HG03354 (cell line): ENCODE results near the gene ERFL.

Experiments
- ATAC-seq: cut with Tn5 transposase; IDR thresholded peaks from one replicate; pipeline ENCODE4 v1.9.1; 2021; ENCODE audit warnings: mild to moderate bottlenecking; ENCODE audit not compliant: unreplicated experiment, poor library complexity, severe bottlenecking

The ERFL gene

DNA sequence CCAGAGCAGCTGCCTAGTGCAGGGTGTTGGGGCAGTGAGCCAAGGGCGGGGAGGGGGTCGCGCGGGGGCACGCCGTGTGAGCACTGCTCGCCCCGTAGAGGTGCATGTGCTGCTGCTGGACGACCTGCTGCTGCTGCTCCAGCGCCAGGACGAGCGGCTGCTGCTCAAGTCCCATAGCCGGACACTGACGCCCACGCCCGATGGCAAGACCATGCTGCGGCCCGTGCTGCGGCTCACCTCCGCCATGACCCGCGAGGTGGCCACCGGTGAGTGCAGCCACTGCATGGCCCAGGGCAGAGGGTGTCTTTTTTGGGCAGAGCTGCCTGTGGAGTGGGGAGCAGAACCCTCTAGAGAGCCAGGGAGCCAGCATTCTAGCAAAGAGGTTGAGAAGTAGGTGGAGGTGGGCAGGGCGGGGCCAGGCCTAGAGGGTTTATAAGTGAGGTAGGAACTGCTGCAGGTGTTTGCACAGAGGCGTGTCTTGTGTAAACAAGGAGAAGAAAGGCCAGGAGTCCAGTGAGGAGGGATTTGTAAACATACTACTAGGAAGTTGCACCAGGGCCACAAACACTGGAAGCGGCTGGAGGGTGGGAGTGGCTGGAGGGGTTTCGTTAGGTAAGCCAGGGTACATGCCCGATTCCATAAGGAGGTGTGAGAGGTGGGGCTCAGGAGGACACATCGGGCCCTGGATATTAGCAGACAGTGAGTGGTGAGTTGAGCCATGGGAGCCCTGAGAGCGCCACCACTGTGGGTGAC lies 24.0 kb downstream of the ERFL start:
- ATAC-seq: no peak

DNA sequence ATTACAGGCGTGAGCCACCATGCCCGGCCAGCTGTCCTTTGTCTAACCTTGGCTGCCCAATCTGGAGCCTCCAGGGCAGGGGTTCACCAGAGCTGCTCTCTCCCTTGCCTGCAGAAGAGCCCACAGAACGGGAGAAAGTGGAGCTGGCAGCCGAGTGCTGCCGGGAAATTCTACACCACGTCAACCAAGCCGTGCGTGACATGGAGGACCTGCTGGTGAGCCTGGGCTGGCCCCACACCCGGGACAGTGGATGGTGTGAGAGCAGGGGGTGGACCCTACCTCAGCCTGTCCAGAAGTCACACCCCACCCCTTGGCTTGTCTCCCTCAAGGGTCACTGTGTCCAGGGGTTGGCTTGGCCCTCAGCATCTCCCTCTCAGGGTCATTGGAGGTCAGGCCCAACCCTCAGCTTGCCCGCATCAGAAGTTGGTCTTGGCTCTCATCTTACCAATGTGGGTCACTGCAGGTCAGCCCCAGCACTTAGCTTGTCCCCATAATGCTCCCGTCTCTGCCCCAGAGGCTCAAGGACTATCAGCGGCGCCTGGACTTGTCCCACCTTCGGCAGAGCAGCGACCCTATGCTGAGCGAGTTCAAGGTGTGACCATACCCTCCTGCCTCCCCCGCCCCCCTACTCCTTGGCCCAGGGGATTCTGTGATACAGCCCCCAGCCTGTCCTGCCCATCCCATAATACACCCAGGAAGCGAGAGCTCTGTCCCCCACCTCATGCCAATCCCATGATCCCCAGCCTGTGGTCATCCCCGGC lies 24.9 kb downstream of the ERFL start:
- no peak for ATAC-seq

DNA sequence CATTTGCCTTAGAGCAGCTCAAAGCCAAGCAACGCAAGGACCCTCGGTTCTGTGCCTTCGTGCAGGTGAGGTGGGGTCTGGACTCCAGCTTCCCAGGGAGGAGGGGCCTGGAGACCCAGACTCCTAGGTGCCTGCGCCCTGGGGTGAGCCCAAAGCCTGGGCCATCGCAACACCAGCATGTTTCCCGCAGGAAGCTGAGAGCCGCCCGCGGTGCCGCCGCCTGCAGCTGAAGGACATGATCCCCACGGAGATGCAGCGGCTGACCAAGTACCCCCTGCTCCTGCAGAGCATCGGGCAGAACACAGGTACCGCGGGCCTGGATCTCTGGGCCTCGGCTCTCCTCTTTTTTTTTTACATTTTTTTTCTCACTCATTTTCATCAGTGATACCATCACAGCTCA lies 25.7 kb downstream of the ERFL start:
- ATAC-seq: no peak

DNA sequence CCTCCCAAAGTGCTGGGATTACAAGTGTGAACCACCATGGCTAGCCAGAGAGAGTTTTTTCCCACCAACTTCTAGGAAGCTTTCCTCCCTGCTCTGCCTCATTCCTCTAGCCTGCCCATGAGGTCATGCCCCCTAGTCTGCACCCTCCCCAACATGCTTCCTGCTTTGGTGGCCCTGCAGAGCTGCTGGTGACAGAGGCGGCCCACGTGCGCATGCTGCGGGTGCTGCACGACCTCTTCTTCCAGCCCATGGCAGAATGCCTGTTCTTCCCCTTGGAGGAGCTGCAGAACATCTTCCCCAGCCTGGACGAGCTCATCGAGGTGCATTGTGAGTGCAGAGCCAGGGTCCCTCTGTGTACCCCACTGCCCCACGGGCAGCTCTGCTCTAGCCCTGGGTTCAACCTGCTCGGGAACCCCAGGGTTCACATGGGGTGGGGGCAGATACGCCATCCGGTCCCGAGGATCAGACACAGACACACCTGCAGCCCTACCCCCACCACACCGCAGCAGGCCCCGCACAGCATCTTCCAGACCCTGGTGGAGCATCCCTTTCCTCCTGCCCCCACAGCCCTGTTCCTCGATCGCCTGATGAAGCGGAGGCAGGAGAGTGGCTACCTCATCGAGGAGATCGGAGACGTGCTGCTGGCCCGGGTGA lies 26.4 kb downstream of the ERFL start:
- ATAC-seq: no peak

DNA sequence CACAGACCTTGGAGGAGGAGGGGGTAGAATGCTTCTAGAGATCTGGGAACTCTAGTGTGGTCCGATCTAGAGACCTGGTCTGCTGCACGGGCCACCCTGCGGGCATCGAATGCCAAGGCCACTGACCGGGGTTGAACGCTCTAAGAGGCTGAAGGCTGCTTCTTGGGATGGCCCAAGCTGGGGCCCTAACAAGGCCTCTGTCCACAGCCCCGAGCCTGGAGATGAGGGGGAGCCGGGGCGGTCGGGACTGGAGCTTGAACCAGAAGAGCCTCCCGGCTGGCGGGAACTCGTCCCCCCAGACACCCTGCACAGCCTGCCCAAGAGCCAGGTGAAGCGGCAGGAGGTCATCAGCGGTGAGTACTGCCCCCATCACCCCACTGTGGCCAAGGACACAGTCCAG lies 30.0 kb downstream of the ERFL start:
- no peak for ATAC-seq

DNA sequence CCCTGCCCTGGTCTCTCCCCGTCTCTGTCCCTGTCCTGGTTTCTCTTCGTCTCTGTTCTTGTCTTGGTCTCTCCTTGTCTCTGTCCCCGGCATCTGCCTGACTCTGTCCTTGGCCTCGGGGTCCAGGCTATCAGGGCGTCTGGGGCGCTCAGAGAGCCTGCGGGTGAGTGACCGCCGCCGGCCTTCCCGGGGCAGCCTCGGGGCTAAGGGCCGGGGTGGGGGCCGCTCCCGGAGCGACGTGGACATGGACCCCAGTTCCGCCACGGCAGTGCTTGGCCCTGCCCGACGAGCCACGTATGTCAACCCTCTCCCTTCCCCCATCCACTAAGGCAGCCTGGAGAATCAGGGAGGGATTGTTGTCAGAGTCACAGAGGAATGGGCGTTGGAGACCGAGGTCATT lies 30.4 kb downstream of the ERFL start:
- ATAC-seq: no peak

DNA sequence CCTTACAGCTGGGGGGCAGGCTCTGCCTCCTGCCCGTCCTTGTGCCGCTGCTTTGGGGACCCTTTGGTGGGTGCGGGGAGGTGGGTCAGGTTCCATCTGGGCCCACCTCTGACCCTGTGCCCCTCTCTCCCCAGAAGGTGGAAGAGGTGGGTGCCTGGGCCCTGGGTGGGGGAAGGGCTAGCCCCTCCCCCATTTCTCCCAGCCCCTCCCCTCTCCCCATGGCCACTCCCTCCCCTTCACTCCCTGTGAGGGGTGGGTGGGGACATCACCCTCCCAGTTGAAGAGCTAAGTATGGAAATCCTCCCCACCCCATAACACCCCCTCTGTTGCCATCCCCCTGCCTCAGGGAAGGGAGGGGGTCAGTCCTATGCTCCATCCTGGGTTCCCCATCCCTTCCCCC lies 31.1 kb downstream of the ERFL start:
- no peak for ATAC-seq

DNA sequence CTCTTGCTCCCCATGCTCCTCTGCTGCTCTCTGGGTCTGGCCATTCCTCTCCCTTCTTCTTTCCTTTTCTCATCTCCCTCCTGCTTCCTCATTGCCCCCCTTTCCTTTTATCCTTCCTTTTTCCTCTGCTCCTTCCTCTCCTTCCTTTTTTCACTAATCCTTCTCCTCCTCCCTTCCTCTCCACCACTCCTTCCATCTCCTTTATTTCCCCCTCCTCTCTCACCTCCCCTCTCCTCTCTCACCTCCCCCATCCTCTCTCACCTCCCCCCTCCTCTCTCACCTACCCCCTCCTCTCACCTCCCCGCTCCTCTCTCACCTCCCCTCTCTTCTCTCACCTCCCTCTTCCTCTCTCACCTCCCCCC lies 31.7 kb downstream of the ERFL start:
- no peak for ATAC-seq

DNA sequence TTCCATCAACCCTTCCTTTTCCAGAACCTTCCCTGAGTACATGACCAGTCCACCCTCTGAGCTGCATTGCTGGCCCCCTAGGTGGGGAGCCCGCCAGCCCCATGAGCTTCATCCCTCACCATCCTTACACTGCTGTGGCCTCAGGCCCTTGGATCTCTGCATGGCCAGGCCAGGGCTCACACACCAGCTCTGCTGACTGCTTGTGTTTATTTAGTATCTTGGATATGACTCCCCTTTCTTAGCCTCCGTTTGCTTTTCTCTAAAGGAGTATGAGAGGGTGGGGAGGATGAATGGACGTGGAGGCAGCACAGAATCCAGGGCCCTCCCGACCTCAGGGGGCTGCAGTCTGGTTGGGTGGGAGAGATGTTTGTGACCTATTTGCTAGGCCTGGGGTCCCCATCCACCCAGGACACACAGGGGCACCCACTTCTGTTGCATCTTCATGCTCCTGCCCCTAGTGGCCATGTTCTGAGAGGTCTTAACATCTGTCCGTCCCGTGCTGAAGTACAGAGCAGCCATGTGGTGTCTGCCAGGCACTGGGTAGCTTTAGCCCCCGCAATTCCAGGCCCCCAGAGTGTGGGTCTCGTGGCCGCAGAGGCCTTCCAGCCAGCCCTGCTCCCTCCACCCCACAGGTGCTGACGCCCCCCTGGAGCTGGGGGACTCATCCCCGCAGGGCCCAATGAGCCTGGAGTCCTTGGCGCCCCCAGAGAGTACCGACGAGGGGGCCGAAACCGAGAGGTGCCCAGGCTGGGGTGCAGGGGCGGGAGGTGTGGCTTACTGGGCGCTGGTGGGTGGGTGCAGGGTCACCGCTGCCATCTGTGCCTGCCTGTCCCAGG lies 32.3 kb downstream of the ERFL start:
- no peak for ATAC-seq

DNA sequence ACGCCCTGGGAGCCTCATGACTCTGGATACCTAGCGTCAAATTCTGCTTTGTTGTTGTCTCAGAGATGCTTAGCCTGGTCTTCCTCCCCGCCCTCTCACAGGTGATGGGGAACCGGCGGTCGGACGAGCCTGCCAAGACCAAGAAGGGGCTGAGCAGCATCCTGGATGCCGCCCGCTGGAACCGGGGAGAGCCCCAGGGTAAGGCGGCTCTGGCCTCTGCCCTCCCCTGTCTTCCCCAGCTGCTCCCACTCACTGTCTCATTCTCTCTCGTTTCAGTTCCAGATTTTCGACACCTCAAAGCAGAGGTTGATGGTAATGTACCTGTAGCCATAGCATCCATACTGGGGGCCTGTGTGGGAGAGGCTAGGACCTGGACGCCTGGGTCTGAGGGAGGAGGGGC lies 33.9 kb downstream of the ERFL start:
- no peak for ATAC-seq

DNA sequence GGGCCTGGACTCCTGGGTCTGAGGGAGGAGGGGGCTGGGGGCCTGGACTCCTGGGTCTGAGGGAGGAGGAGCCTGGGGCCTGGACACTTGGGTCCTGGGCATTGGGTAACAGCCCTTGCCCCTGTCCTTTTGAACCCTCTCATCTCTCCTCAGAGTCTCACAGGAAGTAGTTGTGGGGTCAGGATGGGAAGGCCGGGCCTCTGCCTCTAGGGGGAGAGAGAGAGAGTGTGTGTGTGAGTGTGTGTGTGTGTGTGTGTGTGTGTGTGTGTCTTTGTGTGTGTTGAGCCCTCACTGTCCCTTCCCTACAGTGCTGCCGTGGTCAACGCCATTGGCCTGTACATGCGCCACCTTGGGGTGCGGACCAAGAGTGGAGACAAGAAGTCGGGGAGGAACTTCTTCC lies 34.4 kb downstream of the ERFL start:
- ATAC-seq: no peak

DNA sequence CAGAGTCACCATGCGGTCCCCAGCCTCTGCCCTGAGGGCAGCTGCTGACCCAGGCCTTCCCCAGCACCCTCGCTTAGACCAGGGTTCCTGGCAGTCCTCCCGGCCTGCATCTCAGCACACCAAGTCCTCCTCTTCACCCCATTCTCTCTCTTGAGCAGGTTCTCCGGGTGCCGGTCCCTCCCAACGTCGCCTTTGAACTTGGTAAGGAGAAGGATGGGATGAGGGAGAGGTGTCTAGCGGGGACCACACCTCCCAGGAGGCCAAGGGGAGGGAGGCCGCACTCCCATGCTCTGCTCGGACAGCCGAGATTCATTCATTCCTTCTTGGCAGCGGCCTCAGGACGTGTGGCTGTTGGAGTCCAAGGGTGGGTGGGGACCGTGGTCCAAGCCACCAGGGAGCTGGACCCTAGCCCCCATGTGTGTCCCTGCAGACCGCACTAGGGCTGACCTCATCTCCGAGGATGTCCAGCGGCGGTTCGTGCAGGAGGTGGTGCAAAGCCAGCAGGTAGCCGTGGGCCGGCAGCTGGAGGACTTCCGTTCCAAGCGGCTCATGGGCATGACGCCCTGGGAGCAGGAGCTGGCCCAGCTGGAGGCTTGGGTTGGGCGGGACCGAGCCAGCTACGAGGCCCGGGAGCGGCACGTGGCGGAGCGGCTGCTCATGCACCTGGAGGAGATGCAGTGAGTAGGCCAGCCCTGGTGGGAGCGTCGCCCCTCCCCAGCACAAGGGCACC lies 35.9 kb downstream of the ERFL start:
- ATAC-seq: no peak

DNA sequence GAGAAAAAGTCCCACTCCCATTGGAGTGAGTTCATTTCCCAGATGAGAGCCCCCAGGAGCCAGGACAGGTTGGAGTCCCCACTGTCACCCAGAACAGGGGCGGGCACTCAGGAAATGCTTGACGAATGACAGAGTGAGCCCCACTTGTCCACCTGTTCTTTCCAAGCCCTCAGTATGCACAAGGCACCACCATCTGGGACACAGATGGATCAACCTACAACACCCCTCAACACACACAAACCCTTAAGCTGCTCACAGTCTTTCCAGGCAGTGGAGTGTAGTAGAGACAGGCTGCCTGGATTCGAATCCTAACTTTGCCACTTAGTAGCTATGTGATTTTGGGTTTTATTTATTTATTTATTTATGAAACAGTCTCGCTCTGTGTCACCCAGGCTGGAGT lies 37.3 kb downstream of the ERFL start:
- no peak for ATAC-seq

DNA sequence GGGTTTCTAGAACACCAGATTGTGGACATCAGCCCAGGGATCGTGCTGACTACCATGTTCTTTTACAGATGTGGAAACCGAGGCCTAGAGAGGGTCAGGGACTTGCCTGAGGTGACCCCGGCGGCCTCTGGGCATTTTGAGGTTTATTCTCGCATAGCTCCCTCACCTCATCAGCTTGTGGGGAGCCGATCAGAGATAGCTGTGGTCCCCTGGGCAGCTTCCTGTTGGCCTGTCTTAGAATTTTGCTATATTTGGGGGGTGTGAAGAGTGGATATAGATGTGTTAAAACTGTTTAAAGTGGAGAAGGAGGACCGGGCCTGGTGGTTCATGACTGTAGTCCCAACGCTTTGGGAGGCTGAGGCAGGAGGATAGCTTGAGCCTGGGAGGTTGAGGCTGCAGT lies 38.4 kb downstream of the ERFL start:
- no peak for ATAC-seq

DNA sequence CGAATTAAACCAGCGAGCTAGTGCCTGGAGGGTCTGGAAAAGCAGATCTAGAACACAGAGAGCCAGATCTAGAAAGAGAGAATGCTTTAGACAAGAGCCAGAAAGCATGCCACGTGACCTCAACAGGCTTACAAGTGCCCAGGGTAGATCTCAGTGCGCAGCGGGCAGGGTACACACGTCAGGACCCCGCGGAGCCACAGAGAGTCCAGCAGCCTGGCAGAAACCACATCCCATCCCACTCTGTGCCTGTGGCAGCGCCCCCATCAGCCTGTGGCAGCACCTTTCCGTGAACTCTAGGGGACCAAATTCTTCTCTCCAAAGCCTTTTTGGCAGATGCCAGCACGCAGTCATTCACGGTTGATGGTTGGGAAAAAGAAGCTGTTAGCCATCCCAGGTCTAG lies 39.3 kb downstream of the ERFL start:
- ATAC-seq: no peak

DNA sequence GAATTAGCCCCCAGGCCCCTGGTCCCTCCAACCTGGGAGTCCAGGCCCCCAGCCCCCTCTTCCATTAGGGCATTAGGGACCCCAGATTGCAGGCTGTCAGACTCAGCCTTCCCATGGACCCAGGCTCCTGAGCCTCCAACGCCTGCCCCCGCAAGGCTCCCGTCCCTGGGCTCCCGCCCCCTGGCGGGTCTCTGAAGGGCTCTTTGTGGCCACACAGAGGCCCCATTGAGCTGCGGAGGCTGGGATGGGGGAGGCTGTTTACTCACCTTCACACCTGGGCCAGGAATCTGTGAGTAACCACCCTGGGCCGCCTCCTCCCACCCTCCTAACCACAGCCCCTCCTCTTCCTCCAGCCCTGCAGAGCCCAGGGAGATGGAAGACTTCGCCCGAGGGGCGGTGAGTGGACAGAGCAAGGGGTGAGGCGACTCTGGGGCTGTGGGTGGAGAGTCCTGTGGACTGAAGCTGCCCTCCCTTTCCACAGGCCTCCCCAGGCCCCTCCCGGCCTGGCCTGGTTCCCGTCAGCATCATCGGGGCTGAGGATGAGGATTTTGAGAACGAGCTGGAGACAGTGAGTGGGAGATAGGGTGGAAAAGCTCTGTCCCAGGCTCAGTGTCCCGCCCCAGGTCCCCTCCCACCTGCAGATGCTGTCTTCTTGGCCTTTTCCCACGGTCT lies 40.4 kb downstream of the ERFL start:
- no peak for ATAC-seq

DNA sequence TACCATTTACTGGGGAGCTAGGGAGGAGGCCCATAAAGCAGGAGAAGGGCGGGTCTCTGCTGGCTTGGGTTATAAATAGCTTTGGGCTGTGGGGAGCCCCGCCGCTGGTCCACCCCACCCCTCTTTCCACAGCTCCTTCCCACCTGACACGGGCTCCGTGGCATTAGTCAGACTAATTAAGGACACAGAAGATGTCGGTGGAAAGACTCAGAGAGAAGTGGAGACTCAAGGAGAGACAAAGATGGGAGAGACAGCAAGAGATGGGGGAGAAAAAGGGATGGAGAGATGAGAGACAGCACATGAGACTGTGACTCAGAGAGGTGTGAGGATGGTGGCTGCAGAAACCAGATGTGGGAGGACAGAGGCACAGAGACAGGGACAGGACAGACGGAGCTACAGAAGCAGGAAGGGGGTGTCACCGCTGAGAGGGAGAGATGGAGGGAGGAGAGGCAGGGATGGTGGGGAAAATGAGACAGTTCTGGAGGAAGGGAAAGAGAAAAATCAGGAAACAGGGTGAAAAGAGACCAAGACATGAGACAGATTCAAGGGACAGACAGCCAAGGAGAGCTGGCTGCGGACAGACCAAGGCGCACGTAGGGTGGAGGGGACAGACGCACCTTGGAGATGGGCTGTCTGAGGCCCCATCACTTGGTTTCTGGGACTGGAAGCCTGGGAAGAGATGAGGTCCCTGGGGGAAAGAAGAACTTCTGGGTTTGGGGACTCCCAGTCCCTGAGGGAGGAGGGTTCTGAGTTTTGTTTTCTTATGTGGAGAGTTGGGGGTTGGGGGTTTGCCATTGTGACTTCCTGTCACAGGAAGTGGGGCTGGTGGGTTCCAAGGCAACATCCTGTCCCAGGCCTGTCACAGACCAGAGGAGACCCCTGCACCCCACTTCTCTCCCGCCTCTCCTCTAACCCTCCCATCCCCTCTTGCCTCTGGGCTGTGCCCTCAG lies 41.2 kb downstream of the ERFL start:
- ATAC-seq: no peak
